Loucy (cell line): Measurements from ENCODE around the gene PLCL2.

ENCODE experiments used
- CTCF ChIP-seq: fragments of 200-600 bp; sonication (generic); conservative IDR thresholded peaks from 2 replicates; pipeline ENCODE4 v1.5.1; 2014; ENCODE audit warnings: mild to moderate bottlenecking, antibody characterized with exemption, low read length
- EZH2phosphoT487 ChIP-seq: fragments of 200-600 bp; IDR thresholded peaks from 2 replicates; pipeline ENCODE4 v1.6.1; 2018; ENCODE audit warnings: antibody characterized with exemption, mild to moderate bottlenecking, moderate library complexity, borderline replicate concordance

GRCh38 chr3:16866571-16866970 lies 18.2 kb upstream of the PLCL2 start:
- TF ChIP-seq CTCF (no peak), EZH2phosphoT487 (no peak)
